ENCODE measurements around the gene SNORC.

SNORC gene

DNA sequence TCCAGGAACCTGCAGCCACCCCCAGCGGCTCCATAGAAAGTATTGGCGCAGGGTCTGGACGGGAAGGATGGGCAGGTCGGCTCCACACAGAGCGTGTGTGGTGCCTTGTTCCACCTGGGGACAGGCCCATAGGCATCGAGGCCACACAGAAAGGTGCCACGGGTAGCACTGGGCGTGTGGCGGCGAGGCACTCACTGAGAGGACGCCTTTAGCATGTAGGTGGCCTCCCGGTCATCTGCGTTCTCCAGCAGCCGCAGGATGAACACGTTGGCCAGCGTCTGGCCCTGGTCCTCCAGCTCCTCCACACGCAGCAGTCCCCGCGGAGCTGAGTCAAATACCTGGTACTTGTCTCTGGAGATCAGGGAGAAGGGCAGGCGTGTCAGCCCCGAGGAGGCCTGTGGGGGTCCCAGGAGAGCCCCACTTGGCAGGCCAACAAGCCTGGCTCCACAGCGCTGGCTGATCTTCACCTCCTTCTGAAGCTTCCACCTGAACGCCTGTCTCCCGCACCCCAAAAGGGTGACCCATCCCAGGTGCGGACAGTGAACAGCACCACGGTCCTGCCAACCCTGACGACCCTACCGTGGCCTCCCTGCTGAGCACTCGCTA, 13.2 kb downstream of the SNORC start:
- no peak for DNase-seq

DNA sequence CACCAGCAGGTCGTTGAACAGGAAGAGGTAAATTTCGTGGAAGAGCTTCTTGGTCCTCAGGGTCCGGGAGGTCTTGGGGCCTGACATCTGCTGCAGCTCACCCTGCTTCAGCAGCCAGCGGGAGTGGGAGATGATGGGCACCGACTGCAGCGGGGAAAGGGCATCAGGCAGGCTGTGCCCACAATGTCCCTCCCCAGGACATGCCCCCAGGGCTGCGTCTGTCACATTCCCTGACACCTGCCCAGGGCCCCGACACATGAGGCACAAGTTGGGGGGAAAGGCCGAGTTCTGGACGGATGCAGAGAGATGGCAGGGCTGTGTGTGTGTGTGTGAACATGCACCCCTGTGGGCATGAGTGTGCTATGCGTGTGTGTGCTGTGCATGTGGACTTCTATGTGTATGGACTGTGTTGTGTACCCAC, 13.9 kb downstream of the SNORC start:
- DNase-seq = no peak

DNA sequence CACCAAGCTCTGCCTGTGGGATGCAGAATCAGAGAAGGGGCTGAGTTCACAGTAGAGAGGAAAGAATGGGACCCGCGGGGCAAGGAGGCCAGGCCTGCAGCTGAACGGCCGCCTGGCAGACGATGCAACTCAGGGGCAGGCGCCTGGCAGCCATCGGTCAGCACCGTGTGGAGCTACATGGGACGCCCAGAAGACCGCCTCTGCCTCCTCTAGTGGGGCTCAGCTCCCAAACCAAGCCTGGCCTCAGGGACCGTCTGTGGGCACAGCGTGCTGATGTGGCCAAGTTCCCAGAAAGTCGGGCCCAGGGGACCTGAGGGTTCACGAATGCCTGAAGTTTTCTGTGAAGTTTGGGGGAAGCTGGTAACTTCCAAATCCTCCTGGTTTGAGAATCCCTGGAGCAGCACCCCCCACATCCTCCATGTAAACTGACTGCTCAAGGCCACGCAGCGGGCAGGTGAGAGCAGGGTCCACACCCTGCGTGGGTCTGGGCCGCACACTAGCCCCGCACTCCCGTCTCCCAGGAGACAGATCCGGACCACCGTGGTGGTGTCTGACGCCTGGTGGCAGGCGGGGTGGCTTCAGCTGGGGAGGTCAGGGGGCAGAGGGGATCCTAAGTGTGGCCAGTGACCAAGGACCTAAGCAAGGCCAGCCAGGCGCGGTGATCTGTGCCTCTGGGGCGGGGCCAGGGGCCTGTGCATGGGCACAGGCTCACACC, 14.6 kb downstream of the SNORC start:
- no peak for DNase-seq

DNA sequence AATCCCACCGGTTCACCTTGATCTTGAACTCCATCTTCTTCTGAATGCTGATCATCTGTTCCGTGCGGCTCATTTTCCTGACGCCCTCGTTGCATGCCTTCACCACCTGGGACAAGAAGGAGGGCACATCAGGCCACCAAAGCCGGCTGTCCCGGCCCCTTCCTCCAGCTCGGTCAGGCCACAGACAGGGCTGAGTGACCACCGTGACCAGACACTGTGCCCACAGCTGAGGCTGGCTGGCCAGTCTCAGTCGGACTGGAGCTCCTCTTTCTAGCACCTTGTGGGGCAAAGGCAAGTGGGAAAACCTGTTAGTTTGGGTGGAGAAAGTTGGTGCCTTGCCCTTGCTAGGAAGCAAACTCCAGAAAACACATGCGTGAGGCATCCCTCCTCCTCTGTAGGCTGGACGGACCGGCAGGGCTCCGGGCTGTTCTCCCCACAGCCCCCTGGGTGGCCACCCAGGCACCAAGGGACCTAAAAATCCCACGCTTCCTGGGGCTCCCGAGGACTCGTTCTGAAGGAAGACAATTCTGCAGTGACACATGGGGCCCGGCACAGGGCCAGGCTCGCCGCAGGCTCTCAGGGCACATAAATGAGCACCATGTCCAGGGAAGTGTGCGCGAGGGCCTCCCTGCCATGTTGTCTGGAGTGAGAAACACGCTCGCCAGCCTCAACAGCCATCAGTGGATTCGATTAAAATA, 15.3 kb downstream of the SNORC start:
- no peak for DNase-seq

DNA sequence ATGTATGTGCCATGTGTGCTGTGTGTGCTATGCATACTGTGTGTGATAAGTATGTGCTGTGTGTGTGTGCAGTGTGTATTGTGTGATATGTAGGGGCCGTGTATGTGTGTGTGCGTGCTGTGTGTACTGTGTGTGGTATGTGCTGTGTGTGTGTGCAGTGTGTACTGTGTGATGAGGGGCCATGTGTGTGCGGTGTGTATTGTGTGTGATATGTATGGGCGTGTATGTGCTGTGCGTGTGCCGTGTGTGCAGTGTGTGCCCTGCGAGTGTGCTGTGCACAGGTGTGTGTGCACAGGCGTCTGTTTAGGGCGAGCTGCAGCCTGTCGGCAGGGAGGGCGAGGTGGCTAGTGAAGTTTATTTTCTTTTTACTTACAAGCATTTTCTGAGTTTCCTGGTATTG, 16.1 kb downstream of the SNORC start:
- DNase-seq = no peak

DNA sequence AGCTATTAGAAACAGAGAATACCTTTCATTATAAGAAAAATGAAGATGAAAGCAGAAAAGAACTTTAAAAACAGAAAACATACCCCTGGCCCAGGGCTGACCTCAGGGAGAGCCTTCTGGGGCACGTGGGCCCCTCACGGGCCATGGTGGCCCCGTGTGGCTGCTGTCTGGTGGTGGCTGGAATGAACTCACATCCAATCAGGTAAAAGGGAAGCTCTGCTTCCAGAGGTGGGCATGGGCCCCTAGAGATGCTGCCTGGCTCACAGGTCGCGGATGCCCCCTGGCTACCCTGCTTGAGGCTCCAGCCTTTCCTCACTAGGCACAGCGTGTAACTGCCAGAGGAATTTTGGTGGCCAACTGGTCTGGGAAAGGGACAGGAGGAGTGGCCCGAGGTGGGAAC, 16.6 kb downstream of the SNORC start:
- no peak for DNase-seq

DNA sequence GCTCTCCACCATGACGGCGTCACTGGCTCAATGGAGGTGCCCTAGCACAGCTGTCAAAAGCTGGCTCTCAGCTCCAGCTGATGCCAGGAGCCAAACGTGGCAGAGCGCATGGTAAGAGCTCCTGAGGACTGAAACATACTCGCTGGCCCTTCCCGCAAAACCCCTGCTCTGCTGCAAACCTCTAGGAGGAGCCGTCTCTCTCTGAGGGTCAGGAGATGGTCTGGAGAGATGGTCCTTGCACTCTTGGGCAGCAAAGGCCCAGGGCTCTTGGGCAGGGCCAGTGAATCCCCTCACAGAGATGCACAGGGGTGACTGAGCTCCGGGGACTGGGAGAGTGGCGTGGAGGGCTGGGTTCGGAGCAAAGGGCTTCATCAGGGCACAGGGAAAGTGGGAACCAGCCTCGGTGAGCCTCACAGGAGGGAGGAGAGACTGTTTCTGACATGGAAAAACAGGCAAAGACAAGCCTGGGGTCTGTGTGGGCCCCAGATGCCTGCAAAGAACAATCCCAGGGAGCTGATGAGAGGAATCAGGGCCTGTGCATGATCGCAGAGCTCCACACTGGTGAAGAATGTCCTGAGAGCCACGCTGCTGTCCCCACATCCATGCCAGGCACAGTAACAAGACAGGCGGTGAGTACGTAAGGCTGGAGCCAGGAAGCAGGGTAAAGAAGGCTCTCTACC, 17.2 kb downstream of the SNORC start:
- DNase-seq = peak in 1 of 2 donors; percentile 5

DNA sequence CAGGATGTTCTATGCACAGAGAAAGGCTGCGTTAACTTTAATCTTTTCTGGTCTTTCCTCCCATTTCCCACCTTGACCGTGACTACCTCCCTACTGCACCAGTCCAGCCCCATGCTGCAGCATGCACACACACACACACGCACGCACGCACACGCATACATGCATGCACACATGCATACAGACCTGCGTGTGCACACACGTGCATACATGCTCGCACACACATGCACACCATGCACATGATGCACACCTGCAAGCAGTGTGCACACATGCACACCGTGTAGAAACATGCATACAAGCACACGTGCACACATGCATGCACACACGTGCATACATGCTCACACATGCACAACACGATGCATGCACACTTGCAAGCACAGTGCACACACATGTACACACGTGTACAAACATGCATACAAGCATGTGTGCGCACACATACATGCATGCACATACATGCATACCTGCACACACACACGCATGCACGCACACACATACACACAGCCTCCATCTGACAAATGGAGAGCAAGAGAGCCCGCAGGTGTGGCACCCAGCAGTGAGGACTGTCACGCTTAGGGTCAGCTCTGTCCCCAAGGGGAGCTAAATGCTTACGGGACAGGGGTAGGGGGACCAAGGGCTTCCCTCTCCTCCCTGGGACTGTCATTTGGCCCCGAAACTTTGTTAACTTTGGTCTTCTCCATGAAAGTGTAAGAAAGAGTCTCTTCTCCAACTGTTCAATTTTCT, 18.2 kb downstream of the SNORC start:
- DNase-seq = no peak

DNA sequence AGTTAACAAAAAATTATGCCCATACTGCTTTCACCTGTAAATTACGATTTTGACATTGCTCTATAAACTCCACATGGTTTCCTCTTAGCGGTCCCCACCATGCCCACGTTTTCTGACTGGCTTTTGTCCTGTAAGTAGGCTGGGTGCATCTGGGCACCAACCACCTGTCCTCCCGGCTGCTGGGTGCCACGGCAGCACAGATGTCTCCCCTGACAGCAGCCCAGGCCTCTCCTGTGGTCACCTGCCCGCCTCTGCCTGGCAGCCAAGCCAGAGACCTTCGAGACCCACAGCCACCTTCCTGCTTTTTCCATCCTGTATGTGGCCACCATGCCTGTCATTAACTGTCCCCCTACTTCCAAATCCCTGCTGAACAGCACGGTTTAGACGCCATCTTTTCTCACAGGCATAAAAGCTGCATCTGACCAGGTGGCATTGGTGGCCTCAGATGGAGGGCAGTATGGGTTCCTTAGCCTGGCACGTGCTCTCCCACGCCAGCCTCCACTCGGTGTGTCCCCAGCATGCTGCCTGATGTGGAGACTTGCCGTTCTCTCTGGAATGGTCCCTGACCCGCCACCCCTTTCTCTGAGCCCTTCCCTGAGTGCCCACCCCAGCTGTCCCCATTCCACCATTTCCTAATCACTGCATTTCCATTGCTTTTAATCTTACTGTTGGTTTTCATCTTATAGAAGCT, 18.9 kb downstream of the SNORC start:
- DNase-seq = no peak

DNA sequence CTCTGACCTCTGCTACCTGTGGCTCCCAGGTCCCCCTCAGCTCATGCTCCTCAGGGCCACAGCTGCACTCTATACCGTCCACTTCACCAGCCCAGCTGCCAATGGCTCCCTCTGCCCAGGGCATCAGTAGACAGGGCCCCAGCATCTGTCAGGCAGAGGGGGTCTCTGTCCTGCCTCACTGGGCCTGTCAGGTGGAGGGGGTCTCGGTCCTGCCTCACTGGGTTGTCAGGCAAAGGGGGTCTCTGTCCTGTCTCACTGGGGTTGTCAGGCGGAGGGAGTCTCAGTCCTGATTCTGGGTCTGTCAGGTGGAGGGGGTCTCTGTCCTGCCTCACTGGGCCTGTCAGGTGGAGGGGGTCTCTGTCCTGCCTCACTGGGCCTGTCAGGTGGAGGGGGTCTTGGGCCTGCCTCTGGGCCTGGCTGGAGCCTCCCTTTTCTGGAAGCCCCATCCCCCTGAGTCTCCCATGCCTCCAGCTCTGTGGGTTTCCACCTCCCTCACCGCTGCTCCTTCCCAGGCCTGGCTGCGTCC, 19.9 kb downstream of the SNORC start:
- no peak for DNase-seq

DNA sequence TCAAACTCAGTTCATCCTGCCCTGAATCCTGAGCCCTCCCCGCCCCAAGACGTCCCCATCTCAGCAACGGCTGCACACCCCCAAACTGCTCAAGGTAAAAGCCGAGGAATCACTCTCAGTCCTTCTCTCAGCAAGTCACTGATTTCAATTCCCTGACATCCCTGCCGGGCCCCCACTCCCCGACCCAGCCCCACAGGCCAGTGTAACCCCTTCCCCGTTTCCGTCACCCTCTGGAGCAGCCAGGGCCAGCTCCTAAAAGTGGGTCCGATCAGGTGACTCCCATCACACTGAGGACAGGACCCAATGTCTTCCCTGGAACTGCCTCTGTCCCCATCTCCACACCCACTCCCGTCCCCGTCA, 20.5 kb downstream of the SNORC start:
- DNase-seq = no peak

DNA sequence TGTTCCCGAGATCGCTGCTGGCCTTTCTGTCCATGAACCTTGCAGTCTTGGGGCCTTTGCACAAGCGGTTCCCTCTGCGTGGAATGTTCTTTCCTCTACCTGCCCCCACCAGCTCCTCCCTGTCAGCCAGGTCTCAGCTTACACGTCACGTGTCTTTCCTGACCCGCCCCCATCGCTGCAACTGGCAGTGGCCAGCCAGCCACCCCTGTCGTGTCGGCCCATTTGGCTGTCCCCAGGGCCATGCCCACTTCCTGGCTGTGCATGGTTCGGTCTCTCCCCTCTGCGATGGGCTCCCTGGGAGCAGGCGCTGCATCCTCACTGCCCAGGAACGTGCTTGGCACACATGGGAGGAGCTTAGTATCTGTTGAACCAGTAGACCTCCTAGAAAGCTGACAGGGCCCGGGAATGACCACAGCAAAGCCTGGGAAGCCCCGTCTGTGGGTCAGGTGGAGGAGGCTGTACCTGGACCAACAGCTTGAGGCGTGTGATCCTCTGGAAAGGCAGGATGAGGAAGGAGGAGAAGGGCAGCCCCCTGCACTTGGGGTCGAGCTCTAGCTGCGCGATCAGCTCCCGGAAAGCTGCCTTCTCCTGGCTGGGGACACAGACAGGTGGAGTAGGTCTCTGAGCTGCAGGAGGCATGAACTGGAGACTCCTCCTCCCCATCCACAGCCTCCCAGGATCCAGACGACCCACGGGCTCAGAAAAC, 21.0 kb downstream of the SNORC start:
- DNase-seq = no peak

DNA sequence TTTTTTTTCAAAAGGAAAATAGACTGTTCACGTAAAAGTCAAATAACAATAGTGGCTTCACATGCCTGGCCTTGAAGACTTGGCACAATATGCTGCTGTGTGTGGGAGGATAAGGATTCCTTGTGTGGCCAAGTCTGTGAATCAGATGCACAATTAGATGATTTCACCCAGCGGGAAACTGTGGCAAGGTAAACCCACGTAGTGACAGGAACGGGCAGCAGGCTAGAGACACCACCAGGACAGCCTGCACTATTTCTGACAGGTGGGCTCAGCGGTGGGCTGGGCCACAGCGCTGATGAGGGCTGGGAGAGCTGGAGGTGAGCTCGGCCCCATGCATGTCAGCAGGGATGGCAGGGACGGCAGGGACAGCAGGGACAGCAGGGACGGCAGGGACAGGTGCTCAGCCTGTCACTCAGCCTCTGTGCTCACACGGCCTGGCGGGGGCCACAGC, 21.6 kb downstream of the SNORC start:
- DNase-seq = no peak

DNA sequence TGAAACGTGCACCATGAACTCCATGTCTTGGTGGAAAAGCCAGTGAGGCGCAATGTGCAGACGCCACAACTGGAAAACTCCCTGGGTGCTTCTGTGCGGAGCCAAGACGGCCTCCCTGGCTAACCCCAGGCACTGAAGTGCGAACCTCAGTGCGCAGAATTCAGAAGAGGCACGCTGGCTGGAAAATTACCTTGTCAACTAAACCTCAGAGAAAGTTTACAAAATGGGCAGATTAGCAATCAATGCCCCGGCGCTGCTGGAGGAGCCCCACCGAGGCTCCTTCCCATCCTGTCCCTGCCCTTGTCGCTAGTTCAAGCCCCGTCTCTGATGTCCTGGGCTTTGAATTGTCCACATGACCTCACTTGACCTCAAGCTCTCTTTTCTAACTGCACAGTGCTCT, 22.2 kb downstream of the SNORC start:
- no peak for DNase-seq

DNA sequence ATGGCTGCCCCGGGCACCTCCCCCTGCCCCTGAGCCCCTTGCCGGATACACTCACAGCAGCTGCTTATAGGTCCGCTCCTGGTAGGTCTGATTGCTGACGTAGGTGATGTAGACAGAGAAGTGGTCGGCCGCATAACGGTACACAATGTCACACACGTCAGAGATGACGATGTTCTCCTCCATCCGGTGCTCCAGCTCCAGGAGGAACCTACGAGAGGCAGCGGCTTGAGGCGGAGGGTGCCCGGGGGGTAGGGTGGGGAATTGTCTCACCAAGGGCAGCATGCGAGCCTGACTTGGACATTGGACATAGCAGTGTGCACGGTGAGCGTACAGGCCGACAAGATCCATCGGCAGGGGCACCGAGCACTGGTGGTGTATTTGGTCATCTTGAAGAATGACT, 22.8 kb downstream of the SNORC start:
- DNase-seq = no peak

DNA sequence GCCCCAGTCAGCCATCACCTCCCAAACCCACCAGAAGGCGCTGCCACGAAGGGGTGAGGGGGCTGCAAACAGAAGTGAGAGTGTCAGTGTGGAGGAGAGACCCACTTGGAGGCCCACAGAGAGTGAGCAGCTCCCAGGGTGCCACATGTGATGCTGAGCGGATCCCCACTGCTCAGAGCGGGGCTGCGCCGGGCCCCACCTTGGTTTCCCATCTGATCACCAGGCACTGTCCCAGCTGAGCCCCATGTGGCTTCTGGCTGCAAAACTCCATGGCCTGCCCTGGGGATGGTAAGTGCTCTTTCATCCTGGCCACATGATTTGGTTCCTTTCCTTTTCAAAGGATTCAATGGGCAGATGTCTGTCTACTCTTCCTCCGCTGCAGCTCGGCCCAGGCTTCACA, 23.8 kb downstream of the SNORC start:
- DNase-seq = no peak

DNA sequence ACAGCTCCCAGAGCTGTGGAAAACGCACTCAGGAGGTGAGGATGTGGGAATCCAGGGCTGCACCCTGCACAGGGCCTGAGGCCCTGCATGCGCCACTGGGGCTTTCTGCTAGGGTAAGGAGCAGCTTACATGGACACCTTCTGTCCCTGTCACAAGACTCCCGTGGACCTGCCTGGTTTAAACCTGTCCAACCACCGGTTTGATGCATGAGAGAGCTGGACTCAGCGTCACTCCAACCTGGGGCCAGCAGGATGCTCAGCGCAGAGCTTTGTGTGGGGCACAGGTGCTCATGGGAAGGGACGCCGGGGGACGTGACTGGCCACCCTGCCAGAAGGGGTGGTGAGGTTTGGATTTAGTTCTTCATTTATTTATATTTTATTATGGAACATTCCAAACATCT, 24.2 kb downstream of the SNORC start:
- DNase-seq = no peak

DNA sequence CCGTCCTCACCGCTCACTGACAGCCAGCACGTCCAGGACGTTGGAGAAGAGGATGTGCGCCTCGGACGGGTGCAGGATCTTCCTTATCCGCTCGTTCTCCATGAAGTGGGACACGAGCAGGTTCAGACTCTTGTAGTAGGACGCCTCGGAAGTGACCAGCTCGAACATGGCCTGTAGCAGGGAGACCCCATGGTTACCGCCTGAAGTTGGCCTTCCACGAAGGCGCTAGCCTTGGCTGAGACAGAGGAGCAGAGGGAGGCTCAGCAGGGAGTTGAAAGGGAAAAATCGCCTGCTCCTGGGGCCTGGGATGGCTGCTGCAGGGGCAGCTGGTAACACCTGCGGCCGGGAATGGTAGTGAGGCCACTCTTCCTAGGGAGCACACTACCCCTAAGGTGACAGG, 24.7 kb downstream of the SNORC start:
- DNase-seq = no peak

DNA sequence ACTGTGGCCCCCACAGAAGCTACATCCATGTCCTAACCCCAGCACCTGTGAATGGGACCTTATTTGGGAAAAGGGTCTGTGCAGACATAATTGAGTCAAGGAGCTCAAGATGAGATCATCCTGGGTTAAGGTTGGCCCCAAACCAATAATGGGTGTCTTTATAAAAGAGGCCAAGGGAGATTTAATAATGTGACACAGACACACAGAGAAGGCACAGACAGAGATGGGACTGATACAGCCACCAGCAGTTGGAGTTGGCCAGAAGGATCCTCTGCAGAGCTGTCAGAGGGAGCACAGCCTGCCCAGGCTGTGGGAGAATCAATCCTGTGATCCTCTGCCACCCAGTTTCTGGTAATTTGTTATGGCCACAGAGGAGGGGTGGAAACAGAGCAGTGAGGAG, 26.0 kb downstream of the SNORC start:
- DNase-seq = no peak

DNA sequence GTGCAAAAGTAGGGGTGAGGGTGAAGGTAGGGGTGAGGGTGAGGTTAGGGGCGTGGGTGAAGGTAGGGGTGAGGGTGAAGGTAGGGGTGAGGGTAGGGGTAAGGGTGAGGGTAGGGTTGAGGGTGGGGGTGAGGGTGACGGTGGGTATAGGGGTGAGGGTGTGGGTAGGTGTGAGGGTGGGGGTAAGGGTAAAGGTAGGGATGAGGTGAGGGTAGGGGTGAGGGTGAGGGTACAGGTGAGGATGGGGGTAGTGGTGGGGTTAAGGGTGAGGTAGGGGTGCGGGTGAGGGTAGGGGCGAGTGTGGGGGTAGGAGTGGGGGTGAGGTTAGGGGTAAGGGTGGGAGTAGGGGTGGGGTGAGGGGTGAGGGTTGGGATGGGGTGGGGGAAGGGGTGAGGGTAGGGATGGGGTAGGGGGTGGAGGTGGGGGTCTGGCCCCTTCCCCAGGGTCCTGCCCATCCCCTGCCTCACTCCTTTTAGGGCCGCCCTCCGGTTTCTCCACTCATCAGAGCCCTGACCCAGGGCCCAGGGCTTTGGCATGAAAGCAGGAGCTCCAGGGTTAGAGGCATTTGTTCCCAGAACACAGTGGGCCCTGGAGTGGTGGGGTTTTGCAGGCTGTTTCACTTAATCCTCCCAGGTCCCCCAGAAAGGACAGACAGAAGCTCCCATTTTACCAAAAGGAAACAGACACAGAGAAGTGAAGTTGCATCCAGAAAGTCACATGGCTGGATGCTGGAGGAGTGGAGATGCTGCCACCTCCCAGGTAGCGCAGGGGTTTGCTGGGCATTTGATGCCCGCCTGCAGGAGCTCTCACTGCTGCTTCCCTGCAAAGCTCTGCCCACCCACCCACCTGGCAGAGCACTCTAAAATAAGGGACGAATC, 26.9 kb downstream of the SNORC start:
- no peak for DNase-seq

Measured in CD4-positive, alpha-beta T cell treated with Interleukin-4 for 1 hour (primary cell).